NCI-H1092 treated with DMSO at 0.1 percent for 48 hours (cell line): ENCODE data around the gene RCAN1.

ENCODE experiments used
- DNase-seq: peaks from one replicate; lab custom pipeline; 2025; lab: John Stamatoyannopoulos, UW

Gene RCAN1

GRCh38 chr21:34598931-34599400 lies 15.9 kb downstream of the RCAN1 start:
- DNase-seq = no peak

- DNase-seq = no peak
These were observed 17.5 kb downstream of the RCAN1 start for GRCh38 chr21:34597406-34597805.

DNA sequence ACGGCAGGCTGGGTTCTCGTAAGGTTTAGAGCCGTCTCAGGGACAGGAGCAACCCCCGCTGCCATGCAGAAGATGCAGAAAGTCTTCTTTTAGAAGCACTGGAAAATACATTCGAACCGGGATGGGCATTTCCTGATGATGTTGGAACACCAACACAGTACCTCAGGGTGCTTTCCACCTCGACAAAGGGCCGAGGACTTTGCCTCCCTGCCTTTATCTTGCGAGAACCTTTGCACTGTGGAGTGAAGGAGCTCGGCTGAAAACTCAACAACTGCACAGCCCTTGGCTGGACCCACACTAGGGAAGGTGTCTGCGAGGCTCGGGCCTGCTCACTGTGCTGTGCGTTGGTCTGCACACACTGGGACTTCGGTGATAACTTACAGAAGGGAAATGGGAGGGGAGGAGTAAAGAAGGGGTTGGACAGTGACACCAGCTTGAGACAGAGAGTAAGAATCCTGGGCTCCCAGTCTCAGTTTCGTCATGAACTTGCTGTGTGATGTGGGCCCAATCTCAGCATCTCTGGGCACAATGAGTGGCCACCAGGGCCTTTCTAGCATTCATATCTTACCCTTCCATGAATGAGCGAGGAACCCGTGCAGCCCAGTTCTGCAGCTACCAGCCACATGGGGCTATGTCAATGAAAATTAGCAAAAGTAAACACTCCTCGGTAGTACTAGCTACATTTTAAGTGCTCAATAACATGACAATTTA lies 18.2 kb downstream of the RCAN1 start:
- DNase-seq = no peak

GRCh38 chr21:34595457-34595856 lies 19.5 kb downstream of the RCAN1 start:
- DNase-seq = no peak

GRCh38 chr21:34594566-34595234 lies 20.2 kb downstream of the RCAN1 start:
- DNase-seq = no peak

- peak; percentile 73 for DNase-seq
These were observed 20.9 kb downstream of the RCAN1 start for GRCh38 chr21:34593954-34594531.

DNA sequence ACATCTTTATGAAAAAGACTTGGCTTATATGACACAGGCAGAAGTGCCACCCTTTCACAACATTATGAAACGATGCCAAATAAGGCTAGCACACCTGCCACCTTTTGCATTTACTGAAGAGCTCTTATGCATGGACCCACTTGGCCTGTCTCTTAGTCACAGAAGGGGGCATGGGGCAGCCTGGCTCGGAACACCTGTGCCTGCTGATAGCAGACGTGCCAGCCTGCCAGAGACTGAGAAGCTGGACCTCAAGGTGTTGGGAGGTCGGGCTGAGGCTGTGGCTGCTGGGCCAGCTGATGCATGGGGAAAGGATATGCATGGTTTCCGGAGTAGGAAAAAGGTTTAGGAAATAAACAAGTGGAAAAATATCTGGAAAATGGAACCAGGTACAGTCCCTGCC lies 21.5 kb downstream of the RCAN1 start:
- DNase-seq = peak; percentile 97

DNA sequence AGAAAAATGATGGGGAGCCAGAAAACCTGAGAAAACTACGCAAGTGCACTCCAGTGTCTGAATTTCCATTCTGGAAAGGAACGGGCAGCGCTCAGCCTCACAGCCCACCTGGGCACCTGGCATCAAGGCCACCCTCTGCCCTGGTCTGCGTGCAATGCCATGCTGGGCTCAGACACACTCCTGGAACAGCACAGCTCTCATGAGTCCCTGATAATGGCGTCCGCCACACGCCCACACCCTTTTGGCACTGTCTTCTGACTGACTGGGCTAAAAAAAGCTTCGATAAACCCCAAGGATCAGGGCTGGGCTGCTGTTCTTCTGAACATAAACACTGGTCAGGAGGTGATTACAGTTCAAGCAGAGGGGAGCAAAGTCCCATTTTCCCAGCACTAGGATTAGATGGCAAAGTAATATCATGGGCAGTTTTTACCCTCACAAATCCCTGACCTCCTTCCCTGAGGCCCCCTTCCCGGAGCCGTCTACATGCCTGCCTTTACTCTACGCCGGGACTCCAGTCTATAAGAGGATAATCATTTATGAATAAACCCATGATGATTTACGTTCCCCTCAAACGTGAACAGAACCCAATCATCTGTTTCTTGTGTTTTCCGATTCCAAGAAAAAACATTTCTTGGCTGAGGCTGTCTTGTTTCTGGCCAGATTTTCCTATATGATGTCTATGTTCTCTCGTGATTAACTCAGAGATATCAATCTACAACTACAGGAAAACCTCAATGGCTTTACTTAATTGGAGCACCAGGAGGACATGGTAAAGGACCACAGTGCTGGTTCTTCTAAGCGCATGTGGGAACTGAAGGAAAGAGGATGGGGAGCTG lies 22.6 kb downstream of the RCAN1 start:
- DNase-seq = peak; percentile 47

- peak; percentile 43 for DNase-seq
These were observed 24.4 kb downstream of the RCAN1 start for GRCh38 chr21:34590520-34590919.

GRCh38 chr21:34589511-34590282 lies 25.2 kb downstream of the RCAN1 start:
- DNase-seq = peak; percentile 43

DNA sequence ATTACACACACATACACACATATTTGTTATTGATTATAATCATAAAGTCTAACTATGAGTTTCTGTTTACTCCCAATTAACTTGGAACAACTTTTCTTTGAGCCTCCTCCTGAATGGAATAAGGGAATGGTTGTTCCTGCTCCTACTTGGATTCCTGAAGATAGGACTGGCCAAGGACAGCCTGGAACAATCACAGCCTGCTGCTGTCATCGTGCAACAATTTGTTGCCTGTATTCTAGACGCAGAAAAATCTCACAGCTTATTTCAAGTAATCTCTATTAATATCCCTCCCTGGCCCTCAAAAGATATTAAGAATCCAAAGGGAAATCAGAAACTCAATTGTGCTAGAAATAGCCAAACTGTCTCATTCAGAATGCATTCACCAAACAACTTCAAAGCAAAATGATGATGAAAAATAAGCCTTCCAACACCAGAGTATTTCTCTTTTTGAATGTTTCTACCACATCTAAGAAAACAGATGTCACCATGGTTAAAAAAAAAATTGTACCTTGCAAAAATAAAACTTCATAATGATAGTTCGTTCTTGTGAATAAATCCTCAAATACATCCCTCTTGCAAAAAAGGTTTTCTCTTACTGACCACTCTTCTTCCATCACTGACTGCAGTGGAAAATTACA lies 30.9 kb downstream of the RCAN1 start:
- no peak for DNase-seq

GRCh38 chr21:34582506-34583150 lies 32.3 kb downstream of the RCAN1 start:
- DNase-seq = no peak

GRCh38 chr21:34580181-34580700 lies 34.7 kb downstream of the RCAN1 start:
- DNase-seq = no peak

DNA sequence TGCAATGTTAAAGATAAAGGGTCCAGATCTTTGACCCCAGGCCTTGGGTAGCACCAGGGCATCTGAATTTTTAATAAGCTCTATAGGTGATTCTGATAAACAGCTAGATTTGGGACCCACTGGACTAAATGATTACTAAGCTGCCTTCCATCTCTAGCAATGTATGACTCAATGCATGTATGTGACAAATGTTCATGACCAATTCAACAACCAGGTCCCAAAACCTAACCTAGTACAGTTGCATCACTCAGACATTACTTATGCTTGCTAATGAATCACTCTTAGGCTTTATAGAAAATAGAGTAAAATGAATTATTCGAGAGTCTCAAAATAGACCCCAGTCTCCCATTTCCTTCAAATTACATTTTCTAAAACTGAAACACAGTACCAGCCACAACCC lies 35.5 kb downstream of the RCAN1 start:
- no peak for DNase-seq

GRCh38 chr21:34576041-34576511 lies 38.8 kb downstream of the RCAN1 start:
- DNase-seq = no peak

- no peak for DNase-seq
These were observed 40.0 kb downstream of the RCAN1 start for GRCh38 chr21:34574601-34575529.

GRCh38 chr21:34571994-34572393 lies 42.9 kb downstream of the RCAN1 start:
- DNase-seq = no peak

- no peak for DNase-seq
These were observed 44.6 kb downstream of the RCAN1 start for GRCh38 chr21:34570313-34570712.

- no peak for DNase-seq
These were observed 45.4 kb downstream of the RCAN1 start for GRCh38 chr21:34569381-34569979.
